DMS 273 (cell line): ENCODE data around the gene ZBTB3.
"Not testable (repeated sequence)": the region's sequence is repeated elsewhere in the genome, so short reads cannot be mapped to it uniquely, and the experiment has no call there.

Experiments
- DNase-seq: peaks from one replicate; lab custom pipeline; 2025; ENCODE audit not compliant: unreplicated experiment; lab: John Stamatoyannopoulos, UW

The ZBTB3 gene

DNA sequence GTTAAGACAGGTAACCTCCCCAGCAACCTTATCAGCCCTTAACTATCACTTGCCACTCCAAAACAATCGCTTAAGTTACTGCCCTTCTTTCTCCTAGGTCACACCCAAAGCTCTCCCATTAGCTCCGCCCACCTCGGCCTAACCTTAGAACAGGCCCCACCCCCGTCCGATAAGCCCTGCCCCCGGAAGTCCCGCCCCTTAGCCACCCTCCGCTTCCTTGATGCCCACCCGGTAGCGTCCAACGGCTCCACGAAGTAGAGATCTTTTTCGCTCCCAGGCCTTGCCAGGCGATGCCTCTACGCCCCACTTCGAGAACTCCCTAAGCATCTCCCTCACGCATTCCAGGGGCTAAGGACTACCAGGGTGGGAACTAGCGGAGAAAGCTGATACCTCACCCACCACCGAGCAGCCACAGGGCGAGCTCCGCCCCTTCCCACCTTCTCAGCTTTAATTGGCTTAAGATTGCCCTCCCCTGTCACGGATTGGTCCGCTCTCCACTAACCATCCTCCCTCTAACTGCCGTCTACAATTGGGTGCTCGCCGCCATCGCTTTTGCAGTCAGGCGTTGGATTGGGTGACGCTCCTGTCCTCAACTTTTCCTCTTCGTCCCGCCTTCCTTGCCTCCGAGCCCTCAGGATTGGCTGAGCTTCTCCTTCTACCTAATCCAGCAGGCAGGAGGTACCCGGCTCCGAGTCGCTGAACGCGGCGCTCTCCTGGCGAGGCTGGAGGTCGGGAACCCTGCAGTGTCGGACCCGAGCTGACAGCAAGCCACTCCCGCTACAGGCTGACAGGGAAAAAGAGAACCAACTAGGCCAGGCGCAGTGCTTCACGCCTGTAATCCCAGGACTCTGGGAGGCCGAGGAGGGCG is at the start of gene ZBTB3:
Gene ZBTB3, minus strand, starts transcription at position 425 of the 868 bp plus-strand sequence. CDS start 496 bp downstream, outside the sequence.
- peak; percentile 98 for DNase-seq

GRCh38 chr11:62801071-62801470 is 47.1 kb upstream of the ZBTB3 start:
- DNase-seq: no peak

- DNase-seq: no peak
These were observed 45.5 kb upstream of the ZBTB3 start for GRCh38 chr11:62799486-62799885.

GRCh38 chr11:62796281-62796680 is 42.3 kb upstream of the ZBTB3 start:
- DNase-seq: no peak

GRCh38 chr11:62794201-62794775 is 40.3 kb upstream of the ZBTB3 start:
- no peak for DNase-seq

- DNase-seq: peak; percentile 51
These were observed 38.2 kb upstream of the ZBTB3 start for GRCh38 chr11:62792202-62792575.

- DNase-seq: peak; percentile 89
These were observed 37.7 kb upstream of the ZBTB3 start, which contains the start of gene TMEM223 for GRCh38 chr11:62791501-62792201. TMEM223 (minus strand) TSS chr11:62792006; CDS start chr11:62791994, 12 bp downstream.

- DNase-seq: no peak
These were observed 35.6 kb upstream of the ZBTB3 start for GRCh38 chr11:62789576-62789975.

DNA sequence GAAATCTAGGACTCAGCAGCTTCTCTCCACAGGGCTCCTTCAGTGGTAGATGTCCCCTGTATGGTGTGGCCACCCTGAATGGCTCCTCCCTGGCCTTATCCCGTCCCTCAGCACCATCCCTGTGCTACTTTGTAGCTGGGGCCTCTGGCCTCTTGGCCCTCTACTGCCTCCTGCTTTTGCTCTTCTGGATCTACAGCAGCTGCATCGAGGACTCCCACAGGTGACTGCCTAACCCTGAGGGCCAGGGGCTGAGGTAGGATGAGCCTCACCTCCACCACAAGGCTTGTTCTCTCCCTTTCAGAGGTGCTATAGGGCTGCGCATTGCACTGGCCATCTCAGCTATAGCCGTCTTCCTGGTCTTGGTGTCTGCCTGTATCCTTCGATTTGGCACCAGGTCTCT is 35.0 kb upstream of the ZBTB3 start:
- DNase-seq: no peak

GRCh38 chr11:62787005-62787759 is 33.2 kb upstream of the ZBTB3 start, which contains the start of gene TMEM179B:
TMEM179B (plus strand) TSS chr11:62787402; CDS start chr11:62787432, 30 bp downstream.
- DNase-seq: peak; percentile 98

GRCh38 chr11:62786318-62787004 is 32.5 kb upstream of the ZBTB3 start:
- peak; percentile 90 for DNase-seq

- DNase-seq: no peak
These were observed 28.8 kb upstream of the ZBTB3 start for GRCh38 chr11:62782753-62783152.

GRCh38 chr11:62778441-62778840 is 24.5 kb upstream of the ZBTB3 start:
- no peak for DNase-seq

- no peak for DNase-seq
These were observed 23.4 kb upstream of the ZBTB3 start for GRCh38 chr11:62777389-62777788.

DNA sequence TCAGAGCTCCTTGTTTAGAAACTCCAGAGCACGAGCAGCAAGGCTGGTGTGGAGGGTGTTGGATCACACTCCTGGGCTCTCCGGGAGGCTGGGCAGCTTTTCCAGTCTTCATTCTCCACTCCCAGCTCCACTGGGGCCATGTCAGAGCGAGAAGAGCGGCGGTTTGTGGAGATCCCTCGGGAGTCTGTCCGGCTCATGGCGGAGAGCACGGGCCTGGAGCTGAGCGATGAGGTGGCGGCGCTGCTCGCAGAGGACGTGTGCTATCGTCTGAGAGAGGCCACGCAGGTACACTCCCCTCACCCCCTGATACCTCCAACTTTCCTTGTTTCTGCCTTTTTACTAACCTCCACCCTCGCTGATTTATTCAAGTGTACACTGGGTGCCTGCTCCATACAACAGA is 21.7 kb upstream of the ZBTB3 start:
- DNase-seq: no peak

- no peak for DNase-seq
These were observed 20.4 kb upstream of the ZBTB3 start for GRCh38 chr11:62774407-62774806.

DNA sequence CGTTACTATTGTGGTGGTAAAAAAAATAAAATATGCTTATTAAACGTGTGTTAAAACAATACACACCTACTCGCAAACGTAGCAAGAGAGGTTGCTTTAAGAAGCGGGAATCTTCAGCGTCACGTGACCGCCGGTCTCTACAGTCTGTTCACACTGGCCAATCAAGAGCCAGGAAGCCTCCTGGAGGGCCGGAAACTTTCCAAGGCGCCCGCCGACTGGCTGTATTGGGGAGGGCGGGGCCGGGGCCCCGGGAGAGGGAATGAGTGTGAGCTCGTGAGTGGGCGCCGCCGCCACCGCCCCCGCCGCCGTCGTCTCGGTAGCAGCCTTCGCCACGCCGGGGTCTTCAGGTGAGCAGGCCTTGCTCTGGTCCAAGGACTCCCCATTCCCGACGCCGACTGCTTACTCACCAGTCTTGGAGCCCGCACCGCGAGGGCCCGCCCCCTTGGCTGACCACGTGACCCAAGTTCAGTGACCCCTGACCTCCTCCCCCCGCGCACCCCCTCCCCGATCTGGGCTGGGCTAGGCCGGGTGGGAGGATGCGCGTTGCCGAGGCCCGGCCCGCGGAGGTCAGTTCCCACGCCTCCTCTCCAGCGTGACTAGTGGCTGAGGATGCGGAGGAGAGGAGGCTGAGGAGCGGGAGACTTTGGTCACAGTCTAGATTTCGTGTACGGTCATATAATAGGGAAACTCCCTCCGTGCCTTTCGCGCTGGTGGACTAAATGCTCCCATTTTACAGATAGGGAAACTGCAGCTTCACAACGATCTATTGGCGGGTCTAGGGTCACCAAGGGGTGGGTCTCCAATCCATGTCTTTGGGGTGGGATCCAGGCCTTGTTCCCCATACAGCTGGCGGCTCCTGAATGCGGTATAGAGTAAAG is 17.4 kb upstream of the ZBTB3 start, which contains the start of gene TAF6L:
Gene TAF6L, plus strand, starts transcription at position 253 of the 878 bp plus-strand sequence. CDS start 4,388 bp downstream, outside the sequence.
- peak; percentile 98 for DNase-seq

DNA sequence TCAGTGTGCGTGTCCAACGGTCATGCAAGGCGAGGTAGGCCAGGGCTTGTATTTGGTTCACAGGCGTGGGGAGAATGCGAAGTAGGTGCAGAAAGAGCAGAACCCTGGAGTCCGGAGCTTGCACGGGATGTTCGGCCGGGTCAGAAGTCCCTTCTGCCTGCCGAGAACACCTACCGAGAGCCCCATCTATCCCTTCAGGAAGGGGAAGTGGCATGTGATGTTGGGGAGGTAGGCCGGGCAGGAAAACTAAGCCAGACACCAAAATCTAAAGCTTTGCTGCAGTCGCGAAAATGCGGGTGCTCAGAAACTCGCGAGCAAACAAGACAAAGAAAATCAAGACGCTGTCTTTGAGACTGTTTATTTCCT is 16.8 kb upstream of the ZBTB3 start:
- no peak for DNase-seq

DNA sequence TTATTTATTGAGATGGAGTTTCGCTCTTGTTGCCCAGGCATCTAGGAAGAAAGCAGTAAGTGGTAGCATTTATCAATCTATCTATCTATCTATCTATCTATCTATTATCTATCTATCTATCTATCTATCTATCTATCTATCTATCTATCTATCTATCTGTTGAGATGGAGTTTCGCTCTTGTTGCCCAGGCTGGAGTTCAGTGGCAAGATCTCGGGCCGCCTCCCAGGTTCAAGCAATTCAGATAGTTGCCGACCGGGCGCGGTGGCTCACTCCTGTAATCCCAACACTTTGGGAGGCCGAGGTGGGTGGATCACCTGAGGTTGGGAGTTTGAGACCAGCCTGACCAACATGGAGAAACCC is 6.9 kb upstream of the ZBTB3 start:
- DNase-seq: not testable (repeated sequence)
